Stimulated activated CD8-positive, alpha-beta memory T cell treated with anti-CD3 and anti-CD28 coated beads, Interleukin-7, amount 100 ng/mL, for 48 hours (primary cell): ENCODE measurements around the gene TRIM41.
"Not testable (repeated sequence)": the region's sequence is repeated elsewhere in the genome, so short reads cannot be mapped to it uniquely, and the experiment has no call there.

ENCODE experiments used
- DNase-seq, 2 donors: peaks; one replicate each; pipeline ENCODE4 v3.0.0-alpha.2; 2020; ENCODE audit warnings: low read depth in 1 of 2; ENCODE audit errors: extremely low read depth in 1 of 2

TRIM41 gene

DNA sequence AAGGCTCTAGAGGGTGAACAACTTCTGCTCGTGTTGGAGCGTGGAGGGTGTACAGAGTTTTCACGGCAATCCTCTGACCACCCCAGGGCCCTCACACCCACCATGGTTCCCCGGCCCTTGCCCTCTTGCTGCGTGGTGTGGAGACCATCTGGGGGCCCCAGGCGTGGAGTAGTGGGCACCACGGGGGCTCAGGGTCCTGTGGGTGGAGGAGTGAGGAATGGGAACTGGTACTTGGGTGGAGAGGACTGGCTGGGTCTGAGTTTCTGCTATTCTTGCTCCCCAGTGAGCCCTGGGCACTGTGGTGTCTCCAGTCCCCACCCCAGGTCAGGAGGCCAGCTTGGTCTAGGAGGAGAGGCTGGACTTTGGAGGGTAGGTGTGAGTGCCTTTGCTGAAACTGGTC lies 59.8 kb downstream of the TRIM41 start:
- DNase-seq = no peak

DNA sequence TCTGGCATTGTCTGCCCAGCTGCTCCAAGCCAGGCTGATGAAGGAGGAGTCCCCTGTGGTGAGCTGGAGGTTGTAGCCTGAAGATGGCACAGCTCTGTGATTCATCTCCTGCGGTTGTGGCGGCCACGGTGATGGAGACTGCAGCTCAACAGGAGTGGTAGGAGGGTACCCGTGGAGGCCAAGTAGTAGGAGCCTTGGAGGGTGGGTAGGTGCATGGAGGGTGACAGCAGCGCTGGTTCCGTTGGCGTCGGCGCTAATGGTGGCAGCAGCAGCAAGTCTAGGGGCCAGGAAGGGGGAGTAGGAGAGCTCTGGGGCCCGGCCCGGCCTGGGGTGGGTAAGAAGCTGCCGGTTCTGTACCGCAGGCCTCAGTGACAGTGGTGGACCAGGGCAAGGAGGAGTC lies 60.3 kb downstream of the TRIM41 start:
- no peak for DNase-seq

DNA sequence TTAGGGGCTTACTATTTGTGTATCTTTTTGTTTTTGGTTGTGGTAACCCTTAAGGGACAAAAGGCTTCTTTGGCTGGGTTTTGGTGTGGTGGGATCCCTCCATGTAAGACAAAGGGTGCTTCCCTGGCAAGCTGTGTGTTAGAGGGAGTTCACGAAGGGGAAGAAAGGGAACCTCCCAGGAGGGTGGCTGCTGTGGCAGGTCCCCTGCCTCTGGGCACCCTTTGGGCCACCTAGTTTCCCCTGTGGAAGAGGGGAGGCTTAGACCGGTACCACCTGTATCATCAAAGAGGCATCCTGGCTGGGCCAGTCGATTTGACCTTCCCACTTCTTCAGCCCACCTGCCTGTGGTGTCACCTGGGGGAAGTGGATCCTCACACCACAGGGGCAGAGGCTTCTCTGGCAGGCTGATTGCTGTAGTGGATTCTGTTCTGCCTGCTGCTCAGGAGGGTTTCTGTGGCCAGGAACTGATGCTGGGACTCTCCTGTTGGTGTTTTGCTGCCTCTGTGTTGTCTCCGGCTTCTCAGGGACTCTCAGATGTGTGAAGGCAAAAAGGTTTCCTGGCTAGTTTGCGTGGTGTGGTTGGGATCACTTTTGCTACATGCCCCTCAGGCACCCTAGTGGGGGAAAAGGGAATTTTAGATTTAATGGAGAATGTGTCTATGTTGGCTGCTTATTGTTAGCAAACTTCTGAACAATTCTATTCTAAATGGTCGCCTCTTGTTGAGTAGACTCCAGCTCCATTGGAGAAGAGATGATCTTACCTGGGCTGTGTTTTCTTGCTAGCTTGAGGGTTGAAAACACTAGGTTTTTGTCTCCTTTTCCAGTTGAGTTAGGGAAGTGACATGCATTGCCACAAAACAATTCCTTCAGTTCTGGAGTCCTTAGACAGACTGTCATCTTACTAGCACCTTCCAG lies 61.0 kb downstream of the TRIM41 start:
- not testable (repeated sequence) for DNase-seq
